Retinal pigment epithelial cell (primary cell): Measurements from ENCODE around the gene DNAJC10.
"Not testable (repeated sequence)": the region's sequence is repeated elsewhere in the genome, so short reads cannot be mapped to it uniquely, and the experiment has no call there.

Experiments
- DNase-seq: peaks from one replicate; pipeline ENCODE4 v3.0.0-alpha.2; 2010; ENCODE audit warnings: low read depth
- H3K4me3 ChIP-seq: 2 replicates; pipeline ENCODE4 v1.5.1; 2011; ENCODE audit warnings: mild to moderate bottlenecking, low read length, control low read depth, moderate library complexity
- TF ChIP-seq, protein P1 (sequence below): conservative IDR thresholded peaks from 2 replicates; pipeline ENCODE4 v1.5.1; 2011; ENCODE audit warnings: low read depth, low read length, control low read depth, inconsistent platforms

DNAJC10 gene

DNA sequence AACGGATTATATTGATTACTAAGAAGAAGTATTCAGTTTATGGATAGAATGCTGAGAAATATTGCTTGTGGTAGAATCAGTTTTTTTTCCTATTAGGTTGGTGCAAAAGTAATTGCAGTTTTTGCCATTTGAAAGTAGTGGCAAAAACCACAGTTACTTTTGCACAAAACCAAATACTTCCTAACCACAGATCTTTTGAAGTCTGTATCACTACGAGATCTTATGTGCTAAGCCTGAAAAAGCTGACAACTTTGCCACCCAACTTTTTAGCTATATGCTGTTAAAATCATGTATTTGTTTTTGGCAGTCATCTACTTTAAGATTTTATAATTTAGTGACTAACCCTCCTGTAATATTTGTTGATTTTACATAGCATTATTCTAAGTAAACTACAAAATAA is 24.6 kb downstream of the DNAJC10 start:
- H3K4me3 ChIP-seq, result no peak overlapping the region
- no peak for DNase-seq
- TF ChIP-seq, protein P1, sequence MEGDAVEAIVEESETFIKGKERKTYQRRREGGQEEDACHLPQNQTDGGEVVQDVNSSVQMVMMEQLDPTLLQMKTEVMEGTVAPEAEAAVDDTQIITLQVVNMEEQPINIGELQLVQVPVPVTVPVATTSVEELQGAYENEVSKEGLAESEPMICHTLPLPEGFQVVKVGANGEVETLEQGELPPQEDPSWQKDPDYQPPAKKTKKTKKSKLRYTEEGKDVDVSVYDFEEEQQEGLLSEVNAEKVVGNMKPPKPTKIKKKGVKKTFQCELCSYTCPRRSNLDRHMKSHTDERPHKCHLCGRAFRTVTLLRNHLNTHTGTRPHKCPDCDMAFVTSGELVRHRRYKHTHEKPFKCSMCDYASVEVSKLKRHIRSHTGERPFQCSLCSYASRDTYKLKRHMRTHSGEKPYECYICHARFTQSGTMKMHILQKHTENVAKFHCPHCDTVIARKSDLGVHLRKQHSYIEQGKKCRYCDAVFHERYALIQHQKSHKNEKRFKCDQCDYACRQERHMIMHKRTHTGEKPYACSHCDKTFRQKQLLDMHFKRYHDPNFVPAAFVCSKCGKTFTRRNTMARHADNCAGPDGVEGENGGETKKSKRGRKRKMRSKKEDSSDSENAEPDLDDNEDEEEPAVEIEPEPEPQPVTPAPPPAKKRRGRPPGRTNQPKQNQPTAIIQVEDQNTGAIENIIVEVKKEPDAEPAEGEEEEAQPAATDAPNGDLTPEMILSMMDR, result no peak

- TF ChIP-seq, protein P1, result no peak
Observed at GRCh38 chr2:182741620-182742019, 25.6 kb downstream of the DNAJC10 start.

DNA sequence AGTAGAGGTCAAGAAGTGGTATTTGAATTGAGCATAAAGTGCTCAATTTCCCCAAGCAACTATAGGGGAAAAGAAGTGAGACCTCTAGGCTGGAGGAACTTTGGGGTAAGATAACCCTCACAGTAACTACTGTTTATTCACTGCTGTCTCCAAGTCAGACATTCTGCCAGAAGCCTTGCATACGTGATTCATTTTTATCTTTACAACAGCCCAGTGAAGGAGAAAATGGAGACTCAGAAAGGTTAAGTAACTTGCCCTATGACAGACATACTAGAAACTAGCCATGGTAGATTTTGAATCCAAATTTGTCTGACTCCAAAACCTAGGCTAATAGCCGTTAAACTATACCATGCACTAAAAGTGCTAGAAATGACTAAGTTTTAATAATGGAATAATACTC is 28.4 kb downstream of the DNAJC10 start:
- H3K4me3 ChIP-seq, result no peak overlapping the region
- no peak for DNase-seq
- TF ChIP-seq, protein P1, result no peak

More at GRCh38 chr2:182741620-182742019, 25.6 kb downstream of the DNAJC10 start:
- DNase-seq, result no peak
- H3K4me3 ChIP-seq, result no peak overlapping the region

GRCh38 chr2:182745061-182745460 is 29.0 kb downstream of the DNAJC10 start:
- no peak for DNase-seq
- no peak overlapping the region for H3K4me3 ChIP-seq
- TF ChIP-seq, protein P1, result no peak

DNA sequence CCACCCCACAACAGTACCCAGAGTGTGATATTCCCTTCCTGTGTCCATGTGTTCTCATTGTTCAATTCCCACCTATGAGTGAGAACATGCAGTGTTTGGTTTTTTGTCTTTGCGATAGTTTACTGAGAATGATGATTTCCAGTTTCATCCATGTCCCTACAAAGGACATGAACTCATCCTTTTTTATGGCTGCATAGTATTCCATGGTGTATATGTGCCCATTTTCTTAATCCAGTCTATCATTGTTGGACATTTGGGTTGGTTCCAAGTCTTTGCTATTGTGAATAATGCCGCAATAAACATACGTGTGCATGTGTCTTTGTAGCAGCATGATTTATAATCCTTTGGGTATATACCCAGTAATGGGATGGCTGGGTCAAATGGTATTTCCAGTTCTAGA is 29.8 kb downstream of the DNAJC10 start:
- H3K4me3 ChIP-seq, DNase-seq: not testable (repeated sequence)

- no peak overlapping the region for H3K4me3 ChIP-seq
- TF ChIP-seq, protein P1, result no peak
- peak; percentile 16 for DNase-seq
Observed at GRCh38 chr2:182754231-182754630, 38.2 kb downstream of the DNAJC10 start.

DNA sequence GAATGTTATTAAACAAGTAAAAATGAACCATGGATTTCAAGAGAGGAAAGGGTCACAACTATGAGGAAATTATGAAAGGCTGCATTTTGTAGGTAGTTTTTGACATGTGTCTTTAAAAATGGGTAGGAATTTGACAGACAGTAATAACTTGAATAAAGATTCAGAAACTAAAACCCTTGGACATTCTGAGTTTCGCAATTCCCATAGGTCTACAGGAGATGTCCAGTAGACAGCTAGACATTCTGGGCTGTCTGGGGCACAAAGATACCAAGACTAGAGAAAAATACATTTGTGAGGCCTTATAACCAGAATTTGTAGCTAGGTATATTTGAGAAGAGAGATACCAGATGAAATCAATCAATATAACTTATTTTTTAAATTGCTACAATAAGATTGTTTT is 42.3 kb downstream of the DNAJC10 start:
- no peak for DNase-seq
- TF ChIP-seq, protein P1, result no peak
- H3K4me3 ChIP-seq, result no peak overlapping the region

GRCh38 chr2:182761903-182762302 is 45.8 kb downstream of the DNAJC10 start:
- TF ChIP-seq, protein P1, result peak; percentile 18
- no peak overlapping the region for H3K4me3 ChIP-seq
- no peak for DNase-seq
